Fibroblast of skin of right quadriceps (primary cell): Measurements from ENCODE around the gene BOK.
A peak's percentile ranks its signal among the peaks of the same experiment; 100 is the strongest.

Experiments used
- DNase-seq: peaks from one replicate; pipeline ENCODE4 v3.0.0-alpha.2; 2013

BOK gene

GRCh38 chr2:241539616-241540374 lies 18.8 kb upstream of the BOK start:
- DNase-seq: no peak

GRCh38 chr2:241540401-241540770 lies 18.2 kb upstream of the BOK start:
- DNase-seq: peak; percentile 19

- peak; percentile 40 for DNase-seq
Observed at GRCh38 chr2:241540771-241541561, 17.6 kb upstream of the BOK start.

- no peak for DNase-seq
Observed at GRCh38 chr2:241541564-241542277, 16.8 kb upstream of the BOK start.

- DNase-seq: no peak
Observed at GRCh38 chr2:241542278-241542605, 16.3 kb upstream of the BOK start.

- peak; percentile 88 for DNase-seq
Observed at GRCh38 chr2:241545106-241545505, 13.4 kb upstream of the BOK start.

- peak; percentile 24 for DNase-seq
Observed at GRCh38 chr2:241545523-241546473, 12.7 kb upstream of the BOK start.

- DNase-seq: peak; percentile 97
Observed at GRCh38 chr2:241546771-241547498, 11.6 kb upstream of the BOK start.

- no peak for DNase-seq
Observed at GRCh38 chr2:241547781-241548450, 10.6 kb upstream of the BOK start.

GRCh38 chr2:241548451-241548835 lies 10.1 kb upstream of the BOK start:
- DNase-seq: no peak

GRCh38 chr2:241550616-241551580 lies 7.6 kb upstream of the BOK start:
- DNase-seq: no peak

GRCh38 chr2:241551599-241551997 lies 6.9 kb upstream of the BOK start:
- no peak for DNase-seq

- no peak for DNase-seq
Observed at GRCh38 chr2:241551998-241552737, 6.4 kb upstream of the BOK start.

GRCh38 chr2:241553512-241553830 lies 5.1 kb upstream of the BOK start:
- DNase-seq: no peak

GRCh38 chr2:241553981-241554380 lies 4.6 kb upstream of the BOK start:
- no peak for DNase-seq

GRCh38 chr2:241554610-241555322 lies 3.8 kb upstream of the BOK start:
- DNase-seq: no peak

- DNase-seq: no peak
Observed at GRCh38 chr2:241555711-241556110, 2.8 kb upstream of the BOK start.

GRCh38 chr2:241556746-241557145 lies 1.8 kb upstream of the BOK start:
- DNase-seq: no peak
